SW480 (cell line): Measurements from ENCODE around the gene L1CAM.
A peak's percentile ranks its signal among the peaks of the same experiment; 100 is the strongest.

Experiments
- DNase-seq: peaks from one replicate; pipeline ENCODE4 v3.0.0-alpha.2; 2016; ENCODE audit warnings: low spot score

The L1CAM gene

DNA sequence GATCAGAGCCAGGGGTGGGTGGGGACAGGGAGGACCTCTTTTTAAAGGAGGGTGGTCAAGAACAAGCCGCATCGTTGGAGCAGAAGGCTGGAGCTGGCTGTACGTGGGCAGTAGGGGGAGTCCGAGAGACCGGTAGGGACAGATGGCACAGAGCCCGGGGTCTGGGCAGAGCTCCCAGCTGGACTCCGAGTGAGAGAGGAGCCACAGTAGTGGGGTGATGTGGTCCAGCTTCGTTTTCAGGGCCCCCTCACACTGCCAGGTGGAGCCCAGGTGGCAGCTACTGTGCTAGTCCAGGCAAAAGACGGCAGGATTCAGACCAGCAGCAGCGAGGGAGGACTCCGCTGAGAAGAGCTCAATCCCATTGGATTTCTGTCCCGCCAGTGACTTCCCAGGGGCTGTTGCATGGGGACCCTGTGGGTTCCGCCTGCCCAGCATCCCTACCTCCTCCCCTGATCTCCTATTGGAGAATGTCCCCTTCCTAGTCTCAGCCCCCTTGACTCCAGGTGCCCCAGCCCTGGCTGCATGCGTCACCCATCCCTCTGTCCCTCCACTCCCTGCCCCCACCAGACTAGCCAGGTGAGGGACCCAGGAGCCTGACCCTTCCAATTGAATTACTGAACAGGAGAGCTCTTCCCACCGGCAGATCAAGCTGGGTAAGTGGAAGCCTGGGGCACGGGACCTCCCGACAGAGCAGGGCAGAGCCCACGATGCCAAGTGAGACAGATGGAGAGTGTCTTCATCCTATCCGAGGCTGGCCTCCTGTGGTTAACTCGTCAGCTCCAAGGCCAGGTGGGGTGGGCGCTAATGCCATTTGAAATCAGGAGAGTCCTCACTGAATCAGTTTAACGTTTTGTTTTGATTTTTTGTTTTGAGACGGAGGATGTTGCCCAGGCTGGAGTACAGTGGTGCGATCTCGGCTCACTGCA is 37.2 kb upstream of the L1CAM start:
- no peak for DNase-seq

GRCh38 chrX:153921511-153922446 is 35.8 kb upstream of the L1CAM start:
- no peak for DNase-seq

DNA sequence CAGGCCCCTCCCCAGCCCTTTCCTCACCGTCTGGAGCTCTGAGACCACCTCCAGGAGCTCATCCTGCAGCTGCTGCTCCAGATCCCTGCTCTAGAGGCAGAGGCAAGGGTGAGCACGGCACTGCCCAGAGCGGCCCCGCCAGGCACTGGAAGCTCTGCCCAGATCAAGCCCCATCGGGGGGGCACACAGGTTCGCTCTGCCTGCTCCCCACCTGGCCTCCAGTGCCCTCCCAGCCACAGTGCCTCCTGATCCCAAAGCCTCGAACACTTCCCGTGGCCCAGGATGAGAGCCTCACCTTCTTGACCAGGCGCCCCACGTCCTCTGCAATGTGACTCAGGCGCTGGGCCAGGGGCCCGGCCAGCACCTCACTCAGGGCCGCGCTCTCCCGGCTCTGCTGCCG is 35.1 kb upstream of the L1CAM start:
- DNase-seq: no peak

DNA sequence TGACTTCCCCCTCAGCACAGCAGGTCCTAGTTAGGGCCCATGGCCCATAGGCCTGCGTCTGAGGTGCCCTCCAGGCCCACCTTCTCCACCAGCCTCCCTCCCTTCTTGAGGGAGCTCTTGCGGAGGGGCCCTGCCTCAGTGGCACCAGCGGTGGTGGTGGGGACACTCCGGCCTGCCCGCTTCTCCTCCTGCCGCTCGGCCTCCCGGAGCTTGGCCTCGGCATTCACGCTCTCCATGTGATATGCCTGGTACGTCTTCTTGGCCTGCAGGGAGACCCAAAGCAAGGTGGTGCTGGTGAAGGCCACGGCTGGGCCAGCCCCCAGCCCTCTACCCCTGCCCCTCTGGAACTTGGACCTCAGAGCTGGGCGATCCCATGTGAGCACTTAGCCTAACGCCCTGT is 34.6 kb upstream of the L1CAM start:
- DNase-seq: no peak

GRCh38 chrX:153919281-153919680 is 33.3 kb upstream of the L1CAM start:
- no peak for DNase-seq

- no peak for DNase-seq
Observed at GRCh38 chrX:153917869-153918268, 31.9 kb upstream of the L1CAM start.

- DNase-seq: no peak
Observed at GRCh38 chrX:153913701-153914100, 27.7 kb upstream of the L1CAM start.

DNA sequence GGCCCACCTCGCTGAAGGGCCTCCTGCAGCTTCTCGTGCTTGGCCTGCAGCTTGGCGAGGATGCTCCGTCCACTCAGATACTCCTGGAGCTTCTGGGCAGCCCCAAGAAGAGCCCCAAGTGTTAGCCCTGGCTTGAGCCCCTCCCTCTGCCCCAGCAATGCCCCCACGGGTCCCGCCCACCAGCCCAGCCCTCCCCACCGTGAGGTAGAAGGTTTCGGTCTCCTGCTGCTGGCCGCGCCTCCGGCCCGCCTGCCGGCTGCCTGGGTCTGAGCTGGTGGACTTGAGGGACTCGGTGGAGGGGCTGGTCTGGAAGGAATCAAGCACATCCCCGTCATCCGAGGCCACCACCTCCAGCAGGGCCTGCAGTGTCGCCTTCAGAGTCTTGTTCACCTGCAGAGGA is 27.2 kb upstream of the L1CAM start:
- DNase-seq: no peak

DNA sequence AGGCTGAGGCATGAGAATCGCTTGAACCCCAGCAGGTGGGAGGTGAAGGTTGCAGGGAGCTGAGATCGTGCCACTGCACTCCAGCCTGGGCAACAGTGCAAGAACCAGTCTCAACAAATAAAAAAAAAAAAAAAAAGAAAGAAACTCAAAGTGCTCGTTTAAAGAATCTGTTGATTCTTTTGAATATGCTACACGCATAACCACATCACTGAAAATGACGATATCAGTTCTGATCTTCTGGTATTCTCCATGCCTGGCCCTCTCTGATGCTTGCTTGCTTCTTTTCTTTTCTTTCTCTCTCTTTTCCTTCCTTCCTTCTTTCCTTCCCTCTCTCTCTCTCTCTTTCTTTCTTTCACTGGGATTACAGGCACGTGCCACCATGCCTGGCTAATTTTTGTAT is 25.8 kb upstream of the L1CAM start:
- no peak for DNase-seq

- no peak for DNase-seq
Observed at GRCh38 chrX:153910446-153910845, 24.5 kb upstream of the L1CAM start.

GRCh38 chrX:153909980-153910360 is 24.0 kb upstream of the L1CAM start:
- DNase-seq: no peak

- DNase-seq: no peak
Observed at GRCh38 chrX:153909024-153909979, 23.3 kb upstream of the L1CAM start.

GRCh38 chrX:153908219-153908860 is 22.4 kb upstream of the L1CAM start:
- no peak for DNase-seq

DNA sequence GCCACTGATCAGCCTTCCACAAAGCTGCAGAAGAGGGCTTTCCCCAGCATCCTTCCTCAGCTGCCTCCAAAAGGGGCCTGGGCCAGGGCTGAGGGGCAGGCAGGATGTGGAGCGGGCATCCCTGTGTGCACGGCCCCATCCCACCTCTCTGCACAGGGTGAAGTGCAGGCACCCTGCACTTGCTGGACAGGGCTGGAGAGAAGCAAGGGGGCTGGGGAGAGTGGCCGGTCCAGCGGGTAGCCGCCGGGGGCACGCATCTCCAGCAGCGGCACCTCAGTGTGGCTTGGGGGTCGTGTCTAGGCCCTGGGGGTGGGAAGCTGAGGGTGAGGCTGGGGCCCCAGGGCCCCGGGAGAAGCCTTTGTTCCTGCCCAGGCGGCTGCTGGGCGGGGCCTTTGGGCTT is 21.5 kb upstream of the L1CAM start:
- DNase-seq: no peak

DNA sequence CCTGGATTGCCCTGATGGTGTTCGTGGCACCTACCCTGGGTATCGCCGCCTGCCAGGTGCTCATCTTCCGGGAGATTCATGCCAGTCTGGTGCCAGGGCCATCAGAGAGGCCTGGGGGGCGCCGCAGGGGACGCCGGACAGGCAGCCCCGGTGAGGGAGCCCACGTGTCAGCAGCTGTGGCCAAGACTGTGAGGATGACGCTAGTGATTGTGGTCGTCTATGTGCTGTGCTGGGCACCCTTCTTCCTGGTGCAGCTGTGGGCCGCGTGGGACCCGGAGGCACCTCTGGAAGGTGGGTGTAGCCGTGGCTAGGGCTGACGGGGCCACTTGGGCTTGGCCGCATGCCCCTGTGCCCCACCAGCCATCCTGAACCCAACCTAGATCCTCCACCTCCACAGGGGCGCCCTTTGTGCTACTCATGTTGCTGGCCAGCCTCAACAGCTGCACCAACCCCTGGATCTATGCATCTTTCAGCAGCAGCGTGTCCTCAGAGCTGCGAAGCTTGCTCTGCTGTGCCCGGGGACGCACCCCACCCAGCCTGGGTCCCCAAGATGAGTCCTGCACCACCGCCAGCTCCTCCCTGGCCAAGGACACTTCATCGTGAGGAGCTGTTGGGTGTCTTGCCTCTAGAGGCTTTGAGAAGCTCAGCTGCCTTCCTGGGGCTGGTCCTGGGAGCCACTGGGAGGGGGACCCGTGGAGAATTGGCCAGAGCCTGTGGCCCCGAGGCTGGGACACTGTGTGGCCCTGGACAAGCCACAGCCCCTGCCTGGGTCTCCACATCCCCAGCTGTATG is 20.3 kb upstream of the L1CAM start:
- no peak for DNase-seq

- DNase-seq: no peak
Observed at GRCh38 chrX:153905481-153906095, 19.6 kb upstream of the L1CAM start.

DNA sequence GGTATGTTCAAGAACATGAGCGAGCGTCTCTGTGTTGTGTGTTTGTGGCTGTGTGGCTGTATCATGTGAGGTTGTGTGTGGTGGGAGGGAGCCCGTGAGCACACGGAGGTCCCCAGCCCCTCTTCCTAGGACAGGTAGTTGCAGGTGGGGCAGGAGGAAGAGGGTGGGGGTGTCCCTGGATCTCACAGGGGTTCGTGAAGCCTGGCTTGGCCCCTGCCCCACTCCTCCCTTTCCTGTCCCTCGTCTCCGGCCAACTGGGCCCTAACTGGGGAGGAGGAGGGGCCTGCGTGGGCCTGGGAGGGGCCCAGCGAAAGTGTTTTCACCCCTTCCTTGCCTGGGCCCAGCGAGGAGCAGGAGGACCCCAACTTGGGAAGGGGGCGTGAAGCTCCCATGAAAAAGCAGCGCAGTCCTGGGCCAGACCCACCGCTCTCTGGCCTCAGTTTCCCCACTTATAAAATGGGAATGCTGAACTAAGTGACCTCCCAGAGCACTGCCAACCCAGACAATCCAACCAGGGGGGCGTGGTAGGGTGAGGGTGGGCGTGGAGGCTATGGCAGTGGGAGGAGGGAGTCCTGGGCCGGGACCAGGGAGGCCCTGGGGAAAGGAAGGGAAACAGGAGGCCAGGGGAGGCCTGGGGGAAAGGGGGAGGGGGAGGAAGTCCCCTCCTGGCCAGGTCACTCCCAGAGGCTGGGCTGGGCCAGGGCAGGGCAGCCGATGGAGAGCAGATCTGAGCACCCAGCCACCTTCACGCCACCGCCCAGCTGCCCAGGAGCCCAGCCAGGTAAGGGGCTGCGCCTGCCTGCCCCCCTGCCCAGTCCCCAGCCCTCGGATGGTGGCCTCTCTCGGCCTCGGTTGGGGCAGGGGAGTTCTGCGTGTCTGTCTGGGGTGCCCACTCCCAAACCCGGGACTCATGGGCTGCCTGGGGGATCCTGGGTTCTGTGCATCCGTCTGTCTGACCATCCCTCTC is 18.3 kb upstream of the L1CAM start, which contains the start of gene AVPR2:
AVPR2 (plus strand) TSS at position 683 of the 967 bp plus-strand sequence. CDS start 473 bp downstream, outside the sequence.
- DNase-seq: peak; percentile 39

DNA sequence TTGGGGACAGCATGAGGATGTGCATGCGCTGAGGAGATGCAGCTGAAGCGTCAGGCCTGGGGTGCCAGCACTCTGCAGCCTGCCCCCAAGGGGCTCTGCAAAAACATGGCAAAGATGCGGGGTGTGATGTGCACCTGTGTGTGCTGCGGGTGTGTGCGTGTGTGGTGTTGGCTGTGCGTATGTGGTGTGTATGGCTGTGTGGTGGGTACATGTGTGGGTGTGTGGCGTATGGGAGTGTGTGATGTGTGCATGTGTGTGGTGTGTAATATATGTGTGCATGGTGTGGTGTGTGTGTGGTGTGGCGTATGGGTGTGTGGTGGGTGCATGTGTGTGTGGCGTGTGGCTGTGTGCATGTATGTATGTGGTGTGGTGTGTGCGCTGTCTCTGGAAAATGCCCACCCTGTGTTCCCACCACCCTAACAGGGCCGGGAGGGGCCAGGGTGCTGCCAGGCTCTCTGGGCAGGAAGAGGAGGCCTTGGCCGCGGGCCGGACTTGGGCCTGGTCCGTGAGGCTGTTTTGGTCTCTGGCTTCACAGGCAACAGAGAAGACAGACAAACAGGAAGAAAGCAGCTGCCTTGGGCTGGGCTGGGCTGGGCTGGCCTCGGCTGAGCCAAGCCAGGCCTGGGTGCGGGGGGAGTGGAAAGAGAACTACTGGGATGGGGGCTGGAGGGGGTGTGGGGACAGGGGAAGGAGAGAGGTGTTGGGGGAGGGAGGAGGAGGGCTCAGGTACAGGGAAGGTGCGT is 17.4 kb upstream of the L1CAM start:
- DNase-seq: no peak
